NCI-H1436 (cell line): ENCODE data around the gene NPAS2.

Experiments
- DNase-seq: peaks from one replicate; lab custom pipeline; 2025; lab: John Stamatoyannopoulos, UW

The NPAS2 gene

DNA sequence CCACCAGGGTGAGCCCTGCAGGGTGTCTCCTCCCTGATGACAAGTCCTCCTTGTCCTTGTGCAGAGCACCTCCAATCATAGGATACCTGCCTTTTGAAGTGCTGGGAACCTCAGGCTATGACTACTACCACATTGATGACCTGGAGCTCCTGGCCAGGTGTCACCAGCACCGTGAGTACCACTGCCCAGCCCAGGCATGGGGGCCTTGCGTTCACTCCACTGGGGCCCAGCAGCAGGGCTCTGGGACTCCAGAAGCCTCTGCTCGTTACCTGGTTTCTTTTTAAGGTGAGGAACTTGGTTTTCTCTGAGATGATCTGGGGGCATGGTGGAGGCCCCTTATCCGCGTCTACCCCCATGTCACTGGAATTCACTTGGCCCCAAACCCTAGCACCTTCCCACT is 145.7 kb downstream of the NPAS2 start:
- no peak for DNase-seq

DNA sequence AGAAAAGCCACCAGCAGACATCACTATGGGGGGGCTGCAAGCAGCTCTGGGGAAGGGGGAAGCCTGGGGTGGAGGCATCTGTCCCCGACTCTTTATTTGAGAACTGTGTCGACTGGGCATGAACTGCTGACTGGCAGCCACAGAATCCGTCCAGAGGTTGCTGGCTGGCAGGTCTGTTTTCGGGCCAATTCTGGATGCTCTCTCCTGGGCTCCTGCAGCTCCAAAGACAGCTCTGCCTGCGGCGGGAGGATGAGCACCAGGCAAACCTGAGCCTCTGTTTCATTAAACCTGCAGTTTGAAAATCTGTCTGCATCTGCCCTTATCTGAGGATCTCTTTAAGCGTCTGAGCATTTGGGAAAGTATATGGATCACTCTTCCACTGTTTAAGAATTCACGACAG is 147.8 kb downstream of the NPAS2 start:
- no peak for DNase-seq

DNA sequence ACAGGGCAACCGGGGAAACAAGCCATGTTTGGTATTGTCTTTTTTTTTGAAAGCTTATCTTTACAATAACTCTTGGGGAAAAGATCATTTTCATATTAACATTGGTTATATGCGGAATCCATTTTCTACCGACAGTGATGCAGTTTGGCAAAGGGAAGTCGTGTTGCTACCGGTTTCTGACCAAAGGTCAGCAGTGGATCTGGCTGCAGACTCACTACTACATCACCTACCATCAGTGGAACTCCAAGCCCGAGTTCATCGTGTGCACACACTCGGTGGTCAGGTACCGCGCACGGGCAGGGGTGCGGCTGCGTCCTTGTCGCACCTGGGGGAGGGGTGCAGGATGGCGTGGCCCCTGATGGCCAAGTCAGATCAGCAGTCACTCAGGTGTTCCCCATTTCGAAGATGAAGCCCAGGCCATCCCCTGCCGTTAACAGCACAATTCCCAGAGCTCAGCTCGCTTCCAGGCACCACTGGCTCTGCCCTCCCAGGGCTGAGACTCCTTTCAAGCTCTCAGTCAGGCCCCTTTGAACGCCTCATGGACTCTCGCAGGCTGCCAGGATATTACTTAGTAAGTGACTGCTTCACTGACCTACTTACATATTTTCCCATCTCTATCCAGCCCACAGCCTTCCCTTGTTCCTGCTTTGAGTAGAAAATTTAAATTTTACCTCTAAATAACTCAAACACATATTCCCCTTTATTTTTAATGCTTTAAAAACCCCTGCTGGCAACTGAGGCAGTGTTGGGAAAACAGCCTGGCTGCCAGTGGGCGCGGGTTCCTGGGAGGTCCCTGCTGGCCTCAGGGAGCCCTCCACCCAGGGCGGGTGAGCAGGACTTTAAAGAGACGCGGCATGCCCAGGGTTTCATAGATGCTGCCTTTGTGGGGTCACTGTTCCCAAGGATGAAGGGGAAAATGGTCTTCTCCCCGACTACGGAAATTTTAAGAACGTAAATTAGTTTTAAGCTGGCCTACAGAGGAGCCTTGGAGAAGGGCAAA is 148.5 kb downstream of the NPAS2 start:
- no peak for DNase-seq

DNA sequence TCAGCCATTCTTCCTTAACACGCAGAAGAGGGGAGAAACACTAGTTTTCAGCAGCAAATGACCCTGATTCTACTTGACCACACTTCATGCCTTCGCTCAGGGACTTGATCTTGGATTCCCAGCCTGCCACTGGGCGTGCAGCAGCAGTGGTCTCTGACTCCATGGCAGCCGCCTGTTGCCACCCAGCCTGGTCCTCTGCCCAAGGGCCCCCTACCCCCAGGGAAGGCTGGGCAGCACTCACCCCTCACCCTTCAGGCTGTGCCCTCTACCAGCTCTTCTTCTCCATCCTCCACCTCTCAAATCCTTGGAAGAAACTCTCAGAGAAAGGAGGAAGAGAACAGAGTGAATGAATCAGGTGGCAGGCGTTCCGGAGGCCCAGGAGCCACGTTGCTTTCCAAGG is 150.1 kb downstream of the NPAS2 start:
- no peak for DNase-seq

DNA sequence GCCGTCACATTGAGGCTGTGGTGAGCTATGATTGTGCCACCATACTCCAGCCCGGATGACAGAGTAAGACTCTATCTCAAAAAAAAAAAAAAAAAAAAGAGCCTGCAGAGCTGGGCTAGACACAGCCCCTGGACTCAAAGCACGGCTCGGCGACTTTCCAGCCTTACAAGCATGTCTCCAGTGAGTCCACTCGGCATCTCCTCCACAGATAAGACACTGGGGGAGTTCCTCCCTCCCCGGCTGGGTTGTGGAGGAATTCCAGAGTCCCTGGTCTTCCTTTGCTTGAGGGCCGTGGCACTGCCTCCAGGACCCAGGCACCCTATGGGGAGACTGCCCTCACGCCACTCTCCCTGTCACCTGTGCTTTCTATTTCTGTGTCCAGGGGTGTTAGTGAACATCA is 151.3 kb downstream of the NPAS2 start:
- DNase-seq, result no peak

DNA sequence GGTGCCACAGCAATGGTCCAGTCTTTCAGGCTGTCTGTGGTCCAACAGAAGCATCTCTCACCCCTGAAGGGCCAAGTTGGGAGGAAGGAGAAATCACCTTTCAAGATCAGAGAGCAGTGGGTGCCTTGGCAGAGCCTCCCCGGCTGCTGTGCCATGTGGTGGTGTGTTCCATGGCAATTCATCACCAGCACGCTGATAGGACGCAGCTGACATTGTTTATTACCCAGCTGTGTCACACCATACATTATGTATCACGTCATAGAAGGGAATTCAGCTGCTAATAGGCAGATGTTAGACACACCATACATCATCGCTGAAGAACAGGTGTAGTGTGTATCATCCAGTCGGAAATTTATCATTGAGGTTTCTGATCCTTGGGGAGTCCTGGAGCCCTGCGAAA is 152.5 kb downstream of the NPAS2 start:
- no peak for DNase-seq

DNA sequence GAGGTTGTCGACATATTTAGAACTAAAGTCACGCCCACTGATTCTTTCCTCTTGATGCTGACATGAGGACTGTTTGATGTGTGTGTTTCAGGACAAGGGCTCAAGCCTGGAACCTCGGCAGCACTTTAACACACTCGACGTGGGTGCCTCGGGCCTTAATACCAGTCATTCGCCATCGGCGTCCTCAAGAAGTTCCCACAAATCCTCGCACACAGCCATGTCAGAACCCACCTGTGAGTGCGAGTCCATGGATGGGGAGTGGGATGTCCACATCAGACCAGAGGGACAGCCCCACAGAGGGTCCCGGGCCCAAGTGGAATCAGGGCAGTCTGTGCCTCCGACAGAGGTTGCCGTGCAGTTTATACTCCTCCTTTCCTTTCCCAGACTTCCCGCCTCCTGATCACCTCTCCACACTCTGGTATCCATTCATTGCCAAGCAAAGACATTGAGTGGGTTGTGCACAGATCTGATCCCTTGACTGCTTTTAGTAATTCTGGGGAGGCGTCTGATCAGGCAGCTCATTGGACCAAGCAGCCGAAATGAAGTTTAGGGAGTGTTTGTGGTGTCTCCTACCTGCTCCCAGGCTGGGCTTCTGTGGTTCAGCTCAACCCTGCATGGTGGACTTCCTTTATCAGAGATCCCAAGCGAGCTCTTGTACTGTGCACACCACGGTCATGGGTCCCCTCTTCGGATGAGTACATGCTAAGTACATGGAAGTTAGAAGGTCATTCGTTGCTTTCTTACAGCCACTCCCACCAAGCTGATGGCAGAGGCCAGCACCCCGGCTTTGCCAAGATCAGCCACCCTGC is 155.0 kb downstream of the NPAS2 start:
- no peak for DNase-seq

DNA sequence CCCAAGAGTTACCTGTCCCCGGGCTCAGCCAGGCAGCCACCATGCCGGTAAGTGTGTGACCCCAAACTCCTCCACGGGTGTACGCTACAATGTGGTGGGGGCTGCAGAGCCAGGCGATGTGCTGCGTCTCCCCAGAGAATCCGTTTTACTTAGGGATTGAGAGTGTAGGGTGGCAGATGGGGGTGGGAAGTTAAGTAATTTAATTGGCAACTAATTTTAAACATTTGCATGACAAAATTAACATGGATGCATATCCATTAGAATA is 155.5 kb downstream of the NPAS2 start:
- DNase-seq, result no peak

DNA sequence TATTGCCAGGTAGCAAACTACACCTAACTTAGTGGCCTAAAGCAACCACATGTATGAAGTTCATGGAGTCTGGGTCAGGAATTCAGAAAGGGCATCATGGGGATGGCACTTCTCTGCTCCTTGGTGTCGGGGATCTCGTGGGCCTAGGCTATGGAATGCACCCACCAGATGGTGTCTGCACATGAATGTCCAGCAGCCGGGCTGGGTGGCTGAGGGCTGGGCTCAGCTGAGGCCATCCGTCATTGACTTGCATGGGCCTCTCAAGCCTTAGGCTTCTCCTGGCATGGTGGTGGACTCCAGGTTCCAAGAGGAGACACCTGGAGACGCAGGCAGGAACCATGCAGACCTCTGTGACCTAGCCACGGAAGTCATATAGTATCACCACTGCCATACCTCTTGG is 156.1 kb downstream of the NPAS2 start:
- no peak for DNase-seq

DNA sequence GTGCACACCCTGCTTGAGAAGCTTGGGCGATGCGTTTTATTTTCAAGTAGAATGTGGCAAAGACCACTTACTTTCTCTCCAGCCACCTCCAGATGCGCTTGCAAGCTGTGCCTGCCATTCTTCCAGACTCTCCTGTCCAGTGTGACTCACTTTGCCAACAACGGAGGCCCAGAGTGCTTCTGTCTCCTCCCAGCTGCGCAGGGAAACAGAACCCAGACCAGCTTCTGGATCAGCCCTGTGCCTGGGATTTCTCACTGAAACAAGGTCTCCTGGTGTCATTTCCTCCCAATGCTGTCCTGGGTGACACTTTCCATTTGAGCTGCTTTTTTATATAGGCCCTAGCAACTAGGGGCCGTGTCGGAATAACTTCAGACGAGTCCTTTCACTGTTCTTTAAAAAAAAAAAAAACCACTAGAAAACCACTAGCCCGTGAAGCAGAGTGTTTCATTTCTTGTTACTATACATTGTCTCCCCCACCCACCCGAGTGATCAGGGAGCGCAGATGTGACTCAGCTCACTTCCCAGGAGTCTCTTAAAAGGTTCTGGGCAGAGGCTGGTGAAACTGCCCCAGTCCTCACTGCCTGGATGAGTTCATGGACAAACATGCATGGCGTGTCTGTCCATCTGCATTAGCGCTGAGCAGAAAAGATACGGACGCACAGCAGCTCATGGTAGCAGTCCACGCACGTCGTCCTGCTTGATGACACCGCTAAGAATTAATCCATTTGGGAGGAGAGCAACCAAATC is 156.9 kb downstream of the NPAS2 start:
- no peak for DNase-seq

DNA sequence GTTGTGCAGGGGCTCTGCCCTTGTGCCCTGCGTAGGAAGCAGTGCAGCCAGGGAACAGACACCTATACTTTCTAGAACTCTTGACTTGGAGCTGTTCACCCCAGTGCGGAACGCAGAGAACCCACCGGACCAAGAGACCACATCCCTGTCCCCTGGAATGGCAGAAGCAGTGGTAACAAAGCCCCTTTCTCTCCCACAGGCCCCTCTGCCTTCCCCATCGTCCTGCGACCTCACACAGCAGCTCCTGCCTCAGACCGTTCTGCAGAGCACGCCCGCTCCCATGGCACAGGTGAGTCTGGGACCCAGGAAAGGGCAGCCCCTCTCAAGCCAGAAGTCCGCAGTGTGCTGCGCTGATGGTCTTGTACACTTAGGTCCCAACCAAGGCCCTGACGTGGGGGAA is 157.6 kb downstream of the NPAS2 start:
- DNase-seq, result no peak

DNA sequence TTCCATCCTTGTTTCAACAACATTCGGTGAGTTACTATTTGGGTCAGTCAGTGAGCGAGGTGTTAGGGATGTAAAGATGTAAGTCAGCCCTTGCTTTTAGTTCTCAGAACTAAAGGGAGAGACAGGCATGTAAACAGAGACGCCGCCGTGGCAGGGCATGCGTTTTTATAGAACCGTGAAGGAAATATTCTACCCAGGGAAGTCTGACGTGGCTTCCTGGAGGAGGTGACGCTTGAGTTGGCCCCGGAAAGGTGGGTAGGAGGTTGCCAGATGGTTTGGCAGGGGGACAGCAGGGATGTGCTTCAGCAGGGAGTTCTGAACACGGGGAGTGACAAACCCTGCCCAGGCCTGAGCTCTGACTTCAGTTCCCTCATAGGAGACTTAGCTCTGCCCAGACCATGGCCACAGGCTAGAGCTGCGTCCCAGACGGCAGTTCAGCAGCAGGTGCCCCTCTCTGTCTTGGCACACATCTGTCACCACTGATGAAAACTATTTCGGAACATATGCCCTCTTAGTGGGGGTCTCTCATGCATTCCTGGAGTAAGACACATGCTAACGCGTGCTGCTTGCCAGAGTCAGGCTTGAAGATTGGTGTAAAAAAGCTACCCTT is 158.7 kb downstream of the NPAS2 start:
- DNase-seq, result no peak

DNA sequence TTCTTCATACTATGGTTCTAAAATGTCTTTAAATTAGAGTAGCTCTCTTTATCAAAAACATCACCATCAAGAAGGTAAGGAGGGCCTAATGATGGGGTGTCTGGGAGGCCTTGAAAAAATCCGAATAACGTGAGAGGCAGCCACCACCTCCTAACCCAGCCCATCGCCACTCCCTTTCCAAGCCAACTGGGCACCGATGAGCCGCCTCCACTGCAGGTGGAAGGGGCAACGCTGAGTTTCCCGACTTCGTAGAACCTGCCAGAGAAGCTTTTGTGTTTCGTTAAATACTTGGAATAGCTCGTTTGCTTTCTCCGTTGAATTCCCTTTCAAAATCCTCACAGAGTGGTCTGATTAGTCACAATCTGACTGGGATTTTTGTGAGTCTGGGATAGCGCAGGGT is 160.1 kb downstream of the NPAS2 start:
- no peak for DNase-seq

DNA sequence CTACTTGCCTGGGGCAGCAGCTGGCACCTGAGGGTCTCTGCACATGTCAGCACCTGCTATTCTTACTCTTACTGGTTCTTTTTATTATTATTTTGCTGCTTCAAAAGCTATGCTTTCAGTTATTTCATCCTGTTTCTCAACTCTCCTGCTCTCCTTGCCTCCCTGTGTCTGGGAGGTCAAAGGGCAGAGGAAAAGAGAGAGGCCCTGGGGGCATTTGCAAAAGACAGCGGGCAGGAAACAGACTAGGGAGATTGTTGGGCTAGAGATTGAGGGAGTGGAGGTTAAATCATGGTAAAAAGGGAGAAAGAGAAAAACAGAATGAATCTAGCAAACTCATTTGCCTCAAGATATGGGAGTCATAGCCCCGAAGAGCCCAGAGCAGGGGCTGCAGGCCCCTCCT is 161.1 kb downstream of the NPAS2 start:
- no peak for DNase-seq

DNA sequence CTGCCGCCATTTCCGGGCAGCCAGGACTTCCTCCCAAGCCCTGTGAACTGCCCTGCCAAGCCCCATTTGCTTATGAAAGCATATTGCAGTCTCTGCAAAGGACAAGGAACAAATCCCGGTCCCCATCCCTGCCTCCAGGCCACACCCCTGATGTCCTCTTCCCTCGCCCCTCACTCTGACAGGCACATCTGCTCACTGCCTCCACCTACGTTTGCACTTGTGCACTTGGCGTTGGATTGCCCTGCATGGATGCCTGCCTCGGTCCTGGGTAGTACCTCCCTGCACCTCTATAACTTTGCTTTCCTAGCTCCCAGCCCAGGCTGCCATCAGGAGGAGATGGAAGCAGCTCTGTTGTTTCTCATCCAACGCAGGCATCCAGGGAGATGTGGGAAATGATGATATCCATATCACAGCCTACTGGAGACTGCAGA is 162.5 kb downstream of the NPAS2 start:
- no peak for DNase-seq

DNA sequence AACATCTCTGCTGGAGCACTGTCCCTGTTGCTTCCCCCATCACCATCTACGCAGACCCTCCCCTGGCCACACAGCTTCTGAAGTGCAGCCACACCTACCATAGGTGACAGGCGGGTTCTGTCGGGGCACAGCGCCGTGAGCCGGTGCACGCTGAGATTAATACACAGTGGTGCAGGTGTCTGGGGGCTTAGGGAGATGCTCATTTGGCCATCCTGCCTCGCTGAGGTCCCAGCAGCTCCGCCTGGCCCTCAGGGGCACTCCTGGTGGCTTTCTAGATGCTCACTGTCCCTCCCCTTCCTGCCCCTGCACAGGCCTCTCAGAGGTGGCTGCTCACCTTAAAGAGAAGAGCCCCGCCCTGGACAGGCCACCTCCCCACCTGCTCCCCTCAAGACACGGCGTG is 163.3 kb downstream of the NPAS2 start:
- no peak for DNase-seq

DNA sequence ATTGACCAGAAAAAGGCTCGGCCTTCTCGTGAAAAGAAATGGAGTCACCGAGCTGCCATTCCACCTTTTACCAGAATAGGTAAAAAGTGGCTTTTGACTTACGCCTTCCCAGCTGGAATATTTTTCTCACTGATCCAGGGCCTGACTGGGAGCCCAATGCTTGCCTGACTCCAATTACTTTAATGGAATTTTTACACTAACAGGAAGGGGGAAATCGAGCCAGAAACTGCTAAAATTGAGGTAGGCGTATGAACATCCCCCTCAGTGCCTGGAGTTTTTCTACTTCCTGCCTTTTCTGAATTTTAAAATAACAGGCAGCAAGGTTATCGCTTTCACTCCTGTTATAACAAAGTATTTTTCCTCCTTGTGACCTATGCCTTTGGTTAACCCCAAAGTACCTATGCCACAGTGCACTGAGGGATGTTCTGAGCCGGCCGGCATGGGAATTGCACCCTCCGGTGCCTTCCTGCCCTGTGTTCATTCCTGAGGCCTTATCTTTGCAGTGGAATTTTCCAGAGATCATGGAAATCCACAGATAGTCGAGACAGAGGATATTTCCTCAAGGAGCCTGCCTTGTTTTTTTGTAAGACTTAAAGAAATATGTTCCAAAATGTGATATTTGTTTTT is 163.9 kb downstream of the NPAS2 start:
- no peak for DNase-seq

DNA sequence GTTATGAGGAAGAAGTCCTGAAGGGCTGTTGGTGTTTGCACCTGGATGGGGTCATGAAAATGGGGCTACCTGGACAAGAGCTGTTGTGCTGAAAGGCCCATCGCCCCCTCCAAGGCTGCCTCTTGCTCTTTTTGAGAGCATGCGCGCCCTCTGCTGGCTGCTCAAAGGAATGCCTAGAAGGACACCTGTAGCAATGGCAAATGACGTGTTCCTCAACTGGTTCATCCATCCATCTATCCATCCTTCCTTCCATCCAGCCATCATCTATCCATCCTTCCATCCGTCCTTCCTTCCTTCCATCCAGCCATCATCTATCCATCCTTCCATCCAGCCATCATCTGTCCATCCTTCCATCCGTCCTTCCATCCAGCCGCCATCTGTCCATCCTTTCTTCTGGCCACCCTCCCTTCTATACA is 165.0 kb downstream of the NPAS2 start:
- DNase-seq, result peak; percentile 63

DNA sequence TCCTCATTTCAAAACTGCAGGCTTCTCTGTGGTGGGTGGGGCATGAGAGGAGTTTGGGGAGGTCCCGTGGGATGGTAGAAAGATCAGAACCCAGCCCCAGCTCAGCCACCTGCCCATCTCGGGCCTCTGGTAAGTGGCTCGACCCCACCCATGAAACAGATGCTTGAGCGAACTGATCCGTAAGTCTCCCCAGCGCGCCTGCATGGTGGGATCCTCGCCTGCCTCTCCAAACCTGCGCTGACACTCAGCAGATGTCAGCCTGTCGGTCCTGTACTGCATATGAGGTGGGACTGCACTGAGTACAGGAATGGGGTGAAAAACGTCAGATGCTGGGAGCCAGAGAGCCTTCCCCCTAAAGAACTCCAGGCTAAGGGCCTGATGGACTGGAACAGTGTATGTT is 166.2 kb downstream of the NPAS2 start:
- DNase-seq, result no peak

DNA sequence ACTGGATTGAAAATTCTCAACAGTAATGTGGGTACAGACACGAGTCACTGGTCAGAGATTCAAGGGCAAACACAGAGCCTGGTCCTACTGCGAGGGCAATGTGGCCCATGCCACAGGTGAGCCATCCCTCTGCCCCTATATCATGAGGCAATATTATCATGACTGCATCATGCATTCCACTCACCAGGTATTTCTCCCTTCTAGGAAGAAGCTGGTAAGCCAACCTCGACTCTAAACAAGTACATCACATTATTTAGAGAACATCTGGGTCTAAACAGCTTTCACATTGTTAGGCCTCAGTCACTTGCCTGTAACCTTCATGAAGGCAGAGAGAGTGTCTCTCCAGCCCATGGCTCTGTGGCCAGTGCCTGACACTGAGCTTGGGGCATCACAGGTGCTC is 167.6 kb downstream of the NPAS2 start:
- no peak for DNase-seq

DNA sequence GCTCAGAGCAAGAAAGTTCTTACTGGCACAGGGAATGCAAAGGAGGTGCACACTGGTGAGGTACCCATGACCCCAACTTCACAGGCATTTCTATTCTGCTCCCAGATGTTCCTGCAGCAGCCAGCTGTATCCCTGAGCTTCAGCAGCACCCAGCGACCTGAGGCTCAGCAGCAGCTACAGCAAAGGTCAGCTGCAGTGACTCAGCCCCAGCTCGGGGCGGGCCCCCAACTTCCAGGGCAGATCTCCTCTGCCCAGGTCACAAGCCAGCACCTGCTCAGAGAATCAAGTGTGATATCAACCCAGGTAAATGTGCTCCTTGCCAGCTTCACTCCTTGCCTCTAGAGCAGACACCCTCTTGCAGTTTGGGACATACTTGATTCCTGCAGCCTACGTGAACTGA is 168.0 kb downstream of the NPAS2 start:
- no peak for DNase-seq
